ENCODE results near the gene CRACR2A.

GRCh38 chr12:3568695-3569094 lies 184.2 kb downstream of the CRACR2A start:
- TF ChIP-seq CTCF (IDR thresholded peaks at IDR 0.05): no peak
- TF ChIP-seq POLR2A (IDR thresholded peaks at IDR 0.05): no peak
